Small intestine (tissue), 7 donors: ENCODE data around the gene RBBP8. TPM values are rescaled to one million over a fixed set of nuclear protein-coding genes. Genes with fewer than 3 reads are reported as not detected.
A peak's percentile ranks its signal among the peaks of the same experiment; 100 is the strongest.

Experiments
- DNase-seq, 2 donors: peaks; one replicate each; pipeline versions ENCODE4 v3.0.0 to v3.0.0-alpha.2; 2013
- FAIRE-seq: peaks from 2 replicates; lab custom pipeline; 2012; peaks lifted over from hg19 to GRCh38; lab: Jason Lieb, UNC
- H3K27ac ChIP-seq, 3 donors: one replicate each; pipeline ENCODE4 v1.5.1; 2013; ENCODE audit warnings: low read length in 2 of 3, mild to moderate bottlenecking in 2 of 3, control low read depth in 1 of 3, inconsistent platforms in 1 of 3, low read depth in 1 of 3, moderate library complexity in 1 of 3
- H3K27me3 ChIP-seq, 3 donors: one replicate each; pipeline ENCODE4 v1.6.1; 2013; ENCODE audit warnings: low read length in 3 of 3, inconsistent platforms in 1 of 3; ENCODE audit not compliant: control insufficient read depth in 3 of 3, insufficient read depth in 3 of 3
- H3K36me3 ChIP-seq, 3 donors: one replicate each; pipeline ENCODE4 v1.6.1; 2013; ENCODE audit warnings: low read length in 3 of 3, inconsistent platforms in 1 of 3, low read depth in 1 of 3, mild to moderate bottlenecking in 1 of 3, moderate library complexity in 1 of 3; ENCODE audit not compliant: control insufficient read depth in 3 of 3, insufficient read depth in 2 of 3
- H3K4me1 ChIP-seq, 3 donors: one replicate each; pipeline ENCODE4 v1.6.1; 2013; ENCODE audit warnings: low read length in 2 of 3, inconsistent platforms in 1 of 3, low read depth in 1 of 3, mild to moderate bottlenecking in 1 of 3, moderate library complexity in 1 of 3; ENCODE audit not compliant: control insufficient read depth in 3 of 3, insufficient read depth in 2 of 3
- H3K4me3 ChIP-seq, 3 donors: one replicate each; pipeline ENCODE4 v1.5.1; 2013; ENCODE audit warnings: low read length in 3 of 3, control low read depth in 1 of 3, inconsistent platforms in 1 of 3, low read depth in 1 of 3, mild to moderate bottlenecking in 1 of 3, moderate library complexity in 1 of 3
- H3K9me3 ChIP-seq, 2 donors: one replicate each; pipeline ENCODE4 v1.6.1; 2013; ENCODE audit warnings: low read depth in 1 of 2, low read length in 1 of 2; ENCODE audit not compliant: control insufficient read depth in 2 of 2, insufficient read depth in 1 of 2
- WGBS, 3 donors: extraction: QIAGEN DNeasy Blood & Tissue Kit; methylation state at CpG; one replicate each; pipeline ENCODE4 v1.1.7; 2013; 5-methylcytosine and 5-hydroxymethylcytosine counted together
- polyA plus RNA-seq, 4 donors: library from polyadenylated mRNA; stranded (reverse) in 3 of 4; unstranded in 1 of 4; fragments of 200-250 nt in 3 of 4; fragments of 120-200 nt in 1 of 4; gene quantifications; one replicate each; pipeline versions ENCODE4 v1.2.1 to v1.2.3, GENCODE V29; 2013
- donor health status: healthy with polysubstance abuse.
- donor health status: control.
- donor health status: control.
- donor health status: Bipolar disorder and iron deficiency.
- donor health status: healthy.

Gene RBBP8
- polyA plus RNA-seq, 4 donors: 14.0 to 38.4 (median 32.9) TPM

DNA sequence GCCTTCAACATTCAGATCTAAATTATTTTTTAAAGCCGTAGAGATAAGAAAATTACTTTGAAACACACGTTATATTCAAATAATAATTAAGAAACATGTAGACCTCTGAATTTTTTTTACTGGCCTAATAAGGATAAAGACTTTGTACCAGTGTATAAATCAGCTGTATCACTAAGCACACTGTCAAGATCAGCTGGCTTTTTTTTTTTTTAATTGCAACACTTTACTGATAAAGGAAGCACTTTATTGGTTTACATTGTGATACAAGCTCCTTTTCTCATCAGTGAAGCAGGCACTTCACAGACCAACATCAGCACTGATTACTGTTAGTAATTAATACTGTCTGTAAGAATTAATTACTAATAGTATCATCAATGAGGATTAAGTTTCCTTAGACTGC, 88.5 kb downstream of the RBBP8 start:
- Histone ChIP-seq H3K4me3 (no peak overlapping the region), H3K9me3 (no peaks in the 10 kb centered on the region), H3K27ac (no peak overlapping the region), H3K36me3 (peaks cover 0 to 15% (median 0%) of the 10 kb centered on the region in 3 donors), H3K4me1 (no peaks in the 10 kb centered on the region), H3K27me3 (no peaks in the 10 kb centered on the region)
- peak; percentile 49 to 75 for DNase-seq
- FAIRE-seq: peak; percentile 53
- WGBS, 3 donors: 31 to 62% (median 35%) methylated on average over 2 of the region's 2 CpGs

DNA sequence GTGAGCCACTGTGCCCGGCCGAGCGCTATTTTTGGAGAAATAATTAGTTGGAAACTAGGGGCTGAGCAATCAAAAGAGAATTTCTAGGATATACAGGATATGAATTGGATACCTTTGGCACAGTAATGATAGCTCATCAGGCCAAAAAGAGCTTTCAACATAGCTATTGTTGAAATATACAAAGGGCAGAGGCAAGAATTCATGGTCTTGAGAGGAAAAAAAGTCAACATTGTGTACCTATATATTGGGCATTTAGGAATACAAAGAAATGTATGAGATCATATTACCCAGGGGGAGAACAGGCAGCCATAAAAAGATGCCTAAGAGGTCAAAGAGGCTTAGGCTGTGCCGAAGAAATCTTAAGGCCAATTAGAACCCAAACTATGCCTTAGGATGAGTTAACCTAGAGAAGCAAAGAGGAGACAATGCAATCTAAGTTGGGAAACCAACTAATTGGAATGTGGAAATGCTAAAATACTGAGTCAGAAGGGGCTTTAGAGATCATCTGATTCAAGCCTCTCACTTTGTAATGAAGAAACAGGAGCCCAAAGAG, 99.0 kb downstream of the RBBP8 start:
- Histone ChIP-seq H3K9me3 (no peaks in the 10 kb centered on the region), H3K27ac (no peak overlapping the region), H3K4me3 (no peak overlapping the region), H3K4me1 (no peaks in the 10 kb centered on the region), H3K36me3 (no peaks in the 10 kb centered on the region), H3K27me3 (no peaks in the 10 kb centered on the region)
- FAIRE-seq (no peak), DNase-seq (no peak)
- 89 to 97% (median 92%) methylated on average over 4 of the region's 4 CpGs for WGBS, 3 donors

DNA sequence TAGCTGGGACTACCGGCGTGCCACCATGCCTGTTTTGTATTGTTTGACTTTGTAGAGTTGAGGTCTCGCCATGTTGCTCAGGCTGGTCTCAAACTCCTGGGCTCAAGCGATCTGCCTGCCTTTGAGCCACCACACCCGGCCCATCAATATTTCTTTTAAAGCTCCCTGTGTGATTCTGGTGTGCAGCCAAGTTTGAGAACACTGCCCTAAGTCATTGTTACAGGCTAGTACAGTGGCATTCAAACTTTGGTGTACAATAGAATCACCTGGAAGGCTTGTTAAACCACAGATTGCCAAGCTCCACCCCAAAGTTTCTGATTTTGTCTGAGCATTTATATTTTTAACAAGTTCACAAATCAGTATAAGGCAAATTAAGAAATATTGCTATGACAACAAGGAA, 99.9 kb downstream of the RBBP8 start:
- FAIRE-seq (no peak), DNase-seq (peak in 1 of 2 donors; percentile 6)
- Histone ChIP-seq H3K4me1 (no peaks in the 10 kb centered on the region), H3K27ac (no peak overlapping the region), H3K9me3 (no peaks in the 10 kb centered on the region), H3K27me3 (no peaks in the 10 kb centered on the region), H3K36me3 (no peaks in the 10 kb centered on the region), H3K4me3 (no peak overlapping the region)
- WGBS, 3 donors: 55 to 81% (median 58%) methylated on average over 5 of the region's 5 CpGs

DNA sequence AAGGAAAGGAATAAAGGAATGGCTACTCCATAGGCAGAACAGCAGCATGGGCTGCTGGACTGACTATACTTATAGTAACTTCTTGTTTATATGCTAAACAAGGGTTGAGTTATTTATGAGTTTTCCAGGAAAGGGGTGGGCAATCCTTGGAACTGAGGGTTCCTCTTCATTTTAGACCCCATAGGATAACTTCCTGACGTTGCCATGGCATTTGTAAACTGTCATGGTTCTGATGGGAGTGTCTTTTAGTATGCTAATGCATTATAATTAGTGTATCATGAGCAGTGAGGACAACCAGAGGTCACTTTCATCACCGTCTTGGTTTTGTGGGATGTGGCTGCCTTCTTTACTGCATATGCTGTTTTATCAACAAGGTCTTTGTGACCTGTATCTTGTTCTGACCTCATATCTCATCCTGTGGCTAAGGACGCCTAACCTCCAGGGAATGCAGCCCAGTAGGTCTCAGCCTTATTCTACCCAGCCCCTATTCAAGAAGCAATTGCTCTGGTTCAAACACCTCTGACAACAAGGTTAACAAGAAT, 103.6 kb downstream of the RBBP8 start:
- WGBS, 3 donors: 66 to 79% (median 78%) methylated on average over 3 of the region's 3 CpGs
- H3K9me3 ChIP-seq: no peaks in the 10 kb centered on the region
- no peaks in the 10 kb centered on the region for H3K4me1 ChIP-seq
- FAIRE-seq (no peak), DNase-seq (no peak)
- H3K27ac ChIP-seq: no peak overlapping the region
- H3K4me3 ChIP-seq: no peak overlapping the region
- no peaks in the 10 kb centered on the region for H3K36me3 ChIP-seq
- no peaks in the 10 kb centered on the region for H3K27me3 ChIP-seq

DNA sequence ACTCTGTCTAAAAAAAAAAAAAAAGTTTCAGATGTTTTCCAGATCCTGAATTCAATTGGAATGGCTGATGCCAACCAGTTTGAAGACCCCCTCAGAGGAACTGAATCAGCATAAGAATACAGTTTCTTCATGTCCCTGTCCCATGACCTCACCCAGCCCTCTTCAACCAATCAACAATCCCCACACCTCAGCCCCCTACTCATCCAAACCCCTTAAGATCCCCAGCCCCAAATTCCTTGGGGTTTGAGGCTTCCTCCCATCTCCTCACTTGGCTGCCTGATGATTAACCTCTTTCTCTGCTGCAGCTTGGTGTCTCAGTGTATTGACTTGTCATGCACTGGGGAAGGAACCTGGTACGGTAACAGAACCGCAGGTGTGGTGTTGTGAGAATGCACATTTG, 104.5 kb downstream of the RBBP8 start:
- 66 to 88% (median 73%) methylated on average over 2 of the region's 2 CpGs for WGBS, 3 donors
- FAIRE-seq: no peak

DNA sequence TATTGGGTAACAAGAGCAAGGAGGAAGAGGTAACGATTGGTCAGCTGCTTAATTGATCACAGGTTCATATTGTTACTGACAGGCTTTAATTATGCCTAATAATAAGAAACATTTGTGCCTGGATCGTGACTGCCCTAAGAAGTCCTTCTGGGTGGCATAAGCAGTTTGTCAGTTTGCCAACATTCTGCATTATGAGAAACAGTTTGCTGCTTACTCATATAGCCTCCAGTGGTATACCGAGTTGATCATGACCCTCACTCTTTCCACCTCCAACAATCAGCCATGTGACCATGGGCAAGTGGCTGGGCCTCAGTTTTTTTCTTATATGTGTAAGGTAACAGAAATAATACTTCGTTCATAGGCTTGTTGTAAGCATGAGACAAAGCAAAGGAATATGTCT, 105.6 kb downstream of the RBBP8 start:
- 72 to 81% (median 80%) methylated on average over 4 of the region's 4 CpGs for WGBS, 3 donors
- Histone ChIP-seq H3K36me3 (no peaks in the 10 kb centered on the region), H3K4me1 (no peaks in the 10 kb centered on the region), H3K27ac (no peak overlapping the region), H3K9me3 (peaks cover 0 to 3% of the 10 kb centered on the region in 2 donors), H3K4me3 (no peak overlapping the region), H3K27me3 (peaks cover 0 to 2% (median 0%) of the 10 kb centered on the region in 3 donors)
- DNase-seq (no peak), FAIRE-seq (no peak)

More for the DNA sequence above, 104.5 kb downstream of the RBBP8 start:
- Histone ChIP-seq H3K27ac (no peak overlapping the region), H3K4me3 (no peak overlapping the region), H3K9me3 (no peaks in the 10 kb centered on the region), H3K4me1 (no peaks in the 10 kb centered on the region), H3K36me3 (no peaks in the 10 kb centered on the region), H3K27me3 (no peaks in the 10 kb centered on the region)
- DNase-seq: no peak

DNA sequence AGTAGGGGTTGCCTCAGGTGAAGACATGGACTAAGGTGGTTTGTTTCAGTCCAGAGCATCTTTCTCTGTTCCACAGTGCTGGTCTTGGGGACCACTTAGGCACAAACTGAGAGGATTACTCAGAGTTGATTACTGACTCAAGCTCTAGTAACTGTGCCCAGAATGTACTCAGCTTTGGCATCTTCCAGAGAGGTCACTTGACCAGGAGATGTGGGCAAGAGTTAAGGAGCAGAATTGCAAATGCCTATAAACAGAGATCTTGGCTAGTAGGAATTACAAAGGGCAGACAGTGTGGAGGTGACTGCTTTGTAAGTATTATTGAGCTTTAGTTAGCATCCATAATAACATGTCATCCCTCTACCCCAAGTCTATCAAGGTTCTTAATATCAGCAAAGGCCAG, 109.0 kb downstream of the RBBP8 start:
- H3K36me3 ChIP-seq: no peaks in the 10 kb centered on the region
- FAIRE-seq (no peak), DNase-seq (no peak)
- no peak overlapping the region for H3K27ac ChIP-seq
- H3K4me1 ChIP-seq: no peaks in the 10 kb centered on the region
- no peak overlapping the region for H3K4me3 ChIP-seq
- peaks cover 0 to 3% of the 10 kb centered on the region in 2 donors for H3K9me3 ChIP-seq
- peaks cover 0 to 2% (median 0%) of the 10 kb centered on the region in 3 donors for H3K27me3 ChIP-seq

DNA sequence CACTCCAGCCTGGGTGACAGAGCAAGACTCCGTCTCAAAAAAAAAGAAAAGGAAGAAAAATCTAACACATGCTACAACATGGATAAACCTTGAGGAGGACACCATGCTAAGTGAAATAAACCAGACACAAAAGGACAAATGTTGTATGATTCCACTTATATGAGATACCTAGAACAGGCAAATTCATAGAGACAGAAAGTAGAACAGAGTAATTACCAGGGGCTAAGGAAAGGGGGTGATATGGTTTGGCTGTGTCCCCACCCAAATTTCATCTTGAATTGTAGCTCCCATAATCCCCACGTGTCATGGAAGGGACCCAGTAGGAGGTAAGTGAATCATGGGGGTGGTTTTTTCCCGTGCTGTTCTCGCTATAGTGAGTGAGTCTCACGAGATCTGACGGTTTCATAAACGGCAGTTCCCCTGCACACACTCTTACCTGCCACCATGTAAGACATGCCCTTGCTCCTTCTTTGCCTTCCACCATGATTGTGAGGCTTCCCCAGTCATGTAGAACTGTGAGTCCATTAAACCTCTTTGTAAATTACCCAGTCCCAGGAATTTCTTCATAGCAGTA, 110.8 kb downstream of the RBBP8 start:
- peaks cover 0 to 2% (median 0%) of the 10 kb centered on the region in 3 donors for H3K27me3 ChIP-seq
- FAIRE-seq (no peak), DNase-seq (no peak)
- no peak overlapping the region for H3K27ac ChIP-seq
- no peak overlapping the region for H3K4me3 ChIP-seq
- H3K9me3 ChIP-seq: peaks cover 0 to 3% of the 10 kb centered on the region in 2 donors
- no peaks in the 10 kb centered on the region for H3K4me1 ChIP-seq
- H3K36me3 ChIP-seq: no peaks in the 10 kb centered on the region
- WGBS, 3 donors: 87 to 93% (median 90%) methylated on average over 7 of the region's 7 CpGs
